ENCODE results near the gene DCAF8.

- TF ChIP-seq POLR2A (IDR thresholded peaks at IDR 0.05; ENCODE audit: borderline replicate concordance, extremely low read depth, insufficient read depth, insufficient read length), result no peak
- TF ChIP-seq EZH2 (IDR thresholded peaks at IDR 0.05), result no peak
- TF ChIP-seq SRF (IDR thresholded peaks at IDR 0.05; ENCODE audit: low read depth), result no peak
- TF ChIP-seq POLR2AphosphoS5 (IDR thresholded peaks at IDR 0.05; ENCODE audit: low read depth, low read length), result no peak
- no peak for TF ChIP-seq YY1 (IDR thresholded peaks at IDR 0.05; ENCODE audit: extremely low read depth, insufficient replicate concordance, low read depth, low read length)
- no peak for TF ChIP-seq EGR1 (IDR thresholded peaks at IDR 0.05; ENCODE audit: low read depth)
- no peak for TF ChIP-seq CTCF (IDR thresholded peaks at IDR 0.05 in 2 of 3, conservative IDR thresholded peaks at IDR 0.05 in 1 of 3; ENCODE audit: borderline replicate concordance in 1 of 3, insufficient read depth in 1 of 3, low read depth in 2 of 3, low read length in 2 of 3)
- no peak for TF ChIP-seq SIN3A (IDR thresholded peaks at IDR 0.05; ENCODE audit: low read depth)
These were observed 11.3 kb downstream of the DCAF8 start for GRCh38 chr1:160251011-160251410.
